GM12878 (cell line): ENCODE results near the gene SVOP. TPM values are rescaled to one million over a fixed set of nuclear protein-coding genes. Genes with fewer than 3 reads are reported as not detected.

Experiments used
- ASH2L ChIP-seq: fragments of 300-600, 200-600 bp; sonication (generic); IDR thresholded peaks from 2 replicates; pipeline ENCODE4 v1.6.1; 2017; ENCODE audit warnings: low read depth, mild to moderate bottlenecking, borderline replicate concordance
- BHLHE40 ChIP-seq, 2 experiments: fragments of 450-650 bp in 1 of 2; IDR thresholded peaks; 2 replicates each; pipeline ENCODE4 v1.6.1; 2011 to 2017; ENCODE audit warnings: low read depth in 2 of 2, borderline replicate concordance in 1 of 2, improper control_type of control experiment in 1 of 2, low read length in 1 of 2, mild to moderate bottlenecking in 1 of 2
- CREB1 ChIP-seq: IDR thresholded peaks from 2 replicates; pipeline ENCODE4 v1.6.1; 2012; ENCODE audit warnings: low read depth, mild to moderate bottlenecking, inconsistent platforms
- EGR1 ChIP-seq, 2 experiments: IDR thresholded peaks; 1 replicate in 1 of 2; 2 replicates in 1 of 2; pipeline ENCODE4 v1.6.1; 2011 to 2012; ENCODE audit warnings: low read depth in 2 of 2, low read length in 2 of 2, borderline replicate concordance in 1 of 2, mild to moderate bottlenecking in 1 of 2, moderate library complexity in 1 of 2
- GABPA ChIP-seq: IDR thresholded peaks from 2 replicates; pipeline ENCODE4 v1.6.1; 2014; ENCODE audit warnings: antibody characterized with exemption, low read depth, mild to moderate bottlenecking, inconsistent platforms
- HDAC6 ChIP-seq: fragments of 200-600 bp; sonication (generic); IDR thresholded peaks from one replicate; pipeline ENCODE4 v1.8.0; 2017; ENCODE audit warnings: antibody characterized with exemption; ENCODE audit not compliant: unreplicated experiment
- JUNB ChIP-seq: IDR thresholded peaks from 2 replicates; pipeline ENCODE4 v1.6.1; 2016; ENCODE audit warnings: antibody characterized with exemption, mild to moderate bottlenecking
- MLLT1 ChIP-seq: fragments of 450-650 bp; IDR thresholded peaks from 2 replicates; pipeline ENCODE4 v1.6.1; 2016; ENCODE audit warnings: mild to moderate bottlenecking
- RAD21 ChIP-seq: IDR thresholded peaks from 2 replicates; pipeline ENCODE4 v1.6.1; 2011; ENCODE audit warnings: mild to moderate bottlenecking, low read depth, low read length, moderate library complexity; ENCODE audit not compliant: insufficient read depth
- SIX5 ChIP-seq: IDR thresholded peaks from 2 replicates; pipeline ENCODE4 v1.6.1; 2011; ENCODE audit warnings: mild to moderate bottlenecking, low read depth, low read length, moderate library complexity; ENCODE audit not compliant: severe bottlenecking
- SKIL ChIP-seq: fragments of 450-650 bp; IDR thresholded peaks from 2 replicates; pipeline ENCODE4 v1.6.1; 2017; ENCODE audit warnings: mild to moderate bottlenecking, low read depth, inconsistent platforms; ENCODE audit not compliant: poor library complexity, severe bottlenecking
- SREBF2 ChIP-seq: IDR thresholded peaks from 2 replicates; pipeline ENCODE4 v1.6.1; 2012; ENCODE audit warnings: mild to moderate bottlenecking, low read length
- TARDBP ChIP-seq: IDR thresholded peaks from 2 replicates; pipeline ENCODE4 v1.6.1; 2016; ENCODE audit warnings: borderline replicate concordance
- TBL1XR1 ChIP-seq: IDR thresholded peaks from 2 replicates; pipeline ENCODE4 v1.6.1; 2012; ENCODE audit warnings: low read depth, low read length, improper control_type of control experiment
- ZNF622 ChIP-seq: fragments of 450-650 bp; IDR thresholded peaks from 2 replicates; pipeline ENCODE4 v1.6.1; 2017; ENCODE audit warnings: mild to moderate bottlenecking, inconsistent platforms
- polyA plus RNA-seq, 11 experiments: library from polyadenylated mRNA; depleted of rRNA in 4 of 11; unstranded in 6 of 11; stranded (reverse) in 5 of 11; fragments of >200 nt; fragmentation: Nextera tagmentation in 4 of 11; fragmentation: Illumina TruSeq in 1 of 11; extraction: Ambion mirVana in 4 of 11; extraction: Trizol in 1 of 11; gene quantifications; 1 replicate in 1 of 11; 2 replicates in 10 of 11; pipeline versions ENCODE4 v1.2.1 to v1.2.3, GENCODE V29; 2011 to 2016; ENCODE audit warnings: inconsistent platforms in 2 of 11, missing spikeins in 2 of 11, low read depth in 1 of 11
- total RNA-seq, 4 experiments: library from RNA; depleted of rRNA in 3 of 4; stranded (reverse); fragments of >200 nt in 3 of 4; fragmentation: Illumina TruSeq in 1 of 4; extraction: Trizol in 1 of 4; gene quantifications; 2 replicates each; pipeline versions ENCODE4 v1.2.1 to v1.2.3, GENCODE V29; 2013 to 2021
- TF ChIP-seq, protein P1 (sequence below): fragments of 450-650 bp; IDR thresholded peaks from 2 replicates; pipeline ENCODE4 v1.6.1; 2017; ENCODE audit warnings: mild to moderate bottlenecking, moderate library complexity

SVOP gene
- total and polyA plus RNA-seq, 10 of the 15 experiments (the other 5 are each of a cell fraction or from before 2014, with no cell fraction given) = under 0.01 TPM; not detected in 9

DNA sequence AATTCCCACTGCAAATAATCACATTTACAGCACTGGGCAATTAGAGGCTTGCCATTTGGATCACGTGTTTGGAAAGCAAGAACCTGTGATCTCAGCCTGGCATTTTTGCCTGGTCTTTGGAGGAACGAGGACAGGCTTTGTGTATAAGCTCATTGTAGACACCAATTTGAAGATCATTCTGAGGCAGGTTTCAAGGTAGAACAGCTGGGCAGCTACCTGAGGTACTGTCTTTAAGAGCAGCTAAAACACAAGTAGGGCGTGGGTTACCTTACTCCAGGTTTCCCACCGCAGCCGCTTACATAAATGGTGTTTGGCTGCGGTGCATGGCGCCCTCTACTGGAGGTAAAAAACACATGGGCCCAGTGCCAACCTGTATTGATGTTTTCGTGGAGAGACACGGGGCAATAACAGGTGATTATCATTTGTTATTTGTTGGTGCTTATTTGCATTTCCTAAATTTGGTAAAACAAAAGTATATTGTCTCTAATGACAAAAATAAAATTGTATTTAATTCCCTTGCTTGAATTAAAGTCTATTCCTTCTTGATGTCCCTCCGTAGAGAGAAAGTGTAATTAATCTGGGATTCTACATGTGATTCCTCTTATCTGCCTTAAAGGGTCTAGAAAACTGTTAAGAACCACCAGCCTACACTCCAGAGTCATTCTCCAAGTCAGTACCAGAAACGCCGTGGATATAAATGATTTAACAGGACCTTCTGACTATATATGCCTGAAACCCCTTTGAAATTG is 69.7 kb downstream of the SVOP start (continued):
- TF ChIP-seq ASH2L (no peak), SIX5 (no peak), ZNF622 (no peak), SREBF2 (no peak), TBL1XR1 (no peak), EGR1 (IDR thresholded peaks at IDR 0.05; ENCODE audit: borderline replicate concordance in 1 of 2, low read depth in 2 of 2, low read length in 2 of 2) (no peak), JUNB (no peak), GABPA (no peak), CREB1 (no peak), TARDBP (no peak), BHLHE40 (IDR thresholded peaks at IDR 0.05; ENCODE audit: borderline replicate concordance in 1 of 2, low read depth in 2 of 2, low read length in 1 of 2) (0 out of 4 replicates have a peak, but pooled peaks of 1 of the 2 experiments have one; percentile 38), SKIL (peak; percentile 54), MLLT1 (no peak), RAD21 (peak; percentile 92), HDAC6 (no peak)
- TF ChIP-seq, protein P1, sequence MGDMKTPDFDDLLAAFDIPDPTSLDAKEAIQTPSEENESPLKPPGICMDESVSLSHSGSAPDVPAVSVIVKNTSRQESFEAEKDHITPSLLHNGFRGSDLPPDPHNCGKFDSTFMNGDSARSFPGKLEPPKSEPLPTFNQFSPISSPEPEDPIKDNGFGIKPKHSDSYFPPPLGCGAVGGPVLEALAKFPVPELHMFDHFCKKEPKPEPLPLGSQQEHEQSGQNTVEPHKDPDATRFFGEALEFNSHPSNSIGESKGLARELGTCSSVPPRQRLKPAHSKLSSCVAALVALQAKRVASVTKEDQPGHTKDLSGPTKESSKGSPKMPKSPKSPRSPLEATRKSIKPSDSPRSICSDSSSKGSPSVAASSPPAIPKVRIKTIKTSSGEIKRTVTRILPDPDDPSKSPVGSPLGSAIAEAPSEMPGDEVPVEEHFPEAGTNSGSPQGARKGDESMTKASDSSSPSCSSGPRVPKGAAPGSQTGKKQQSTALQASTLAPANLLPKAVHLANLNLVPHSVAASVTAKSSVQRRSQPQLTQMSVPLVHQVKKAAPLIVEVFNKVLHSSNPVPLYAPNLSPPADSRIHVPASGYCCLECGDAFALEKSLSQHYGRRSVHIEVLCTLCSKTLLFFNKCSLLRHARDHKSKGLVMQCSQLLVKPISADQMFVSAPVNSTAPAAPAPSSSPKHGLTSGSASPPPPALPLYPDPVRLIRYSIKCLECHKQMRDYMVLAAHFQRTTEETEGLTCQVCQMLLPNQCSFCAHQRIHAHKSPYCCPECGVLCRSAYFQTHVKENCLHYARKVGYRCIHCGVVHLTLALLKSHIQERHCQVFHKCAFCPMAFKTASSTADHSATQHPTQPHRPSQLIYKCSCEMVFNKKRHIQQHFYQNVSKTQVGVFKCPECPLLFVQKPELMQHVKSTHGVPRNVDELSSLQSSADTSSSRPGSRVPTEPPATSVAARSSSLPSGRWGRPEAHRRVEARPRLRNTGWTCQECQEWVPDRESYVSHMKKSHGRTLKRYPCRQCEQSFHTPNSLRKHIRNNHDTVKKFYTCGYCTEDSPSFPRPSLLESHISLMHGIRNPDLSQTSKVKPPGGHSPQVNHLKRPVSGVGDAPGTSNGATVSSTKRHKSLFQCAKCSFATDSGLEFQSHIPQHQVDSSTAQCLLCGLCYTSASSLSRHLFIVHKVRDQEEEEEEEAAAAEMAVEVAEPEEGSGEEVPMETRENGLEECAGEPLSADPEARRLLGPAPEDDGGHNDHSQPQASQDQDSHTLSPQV = 0 out of 2 replicates have a peak, but pooled peaks have one; percentile 27
